22Rv1 (cell line): ENCODE results near the gene EYS.

Experiments
- H3K27ac ChIP-seq: fragments of 450-650 bp; 2 replicates; pipeline ENCODE4 v1.5.1; 2017
- ZFX ChIP-seq: fragments of 450-650 bp; IDR thresholded peaks from 2 replicates; pipeline ENCODE4 v1.6.1; 2017; ENCODE audit warnings: antibody characterized with exemption, borderline replicate concordance
- TF ChIP-seq, protein P1 (sequence below): fragments of 450-650 bp; IDR thresholded peaks from 2 replicates; pipeline ENCODE4 v1.5.1; 2017; ENCODE audit warnings: mild to moderate bottlenecking

Gene EYS

DNA sequence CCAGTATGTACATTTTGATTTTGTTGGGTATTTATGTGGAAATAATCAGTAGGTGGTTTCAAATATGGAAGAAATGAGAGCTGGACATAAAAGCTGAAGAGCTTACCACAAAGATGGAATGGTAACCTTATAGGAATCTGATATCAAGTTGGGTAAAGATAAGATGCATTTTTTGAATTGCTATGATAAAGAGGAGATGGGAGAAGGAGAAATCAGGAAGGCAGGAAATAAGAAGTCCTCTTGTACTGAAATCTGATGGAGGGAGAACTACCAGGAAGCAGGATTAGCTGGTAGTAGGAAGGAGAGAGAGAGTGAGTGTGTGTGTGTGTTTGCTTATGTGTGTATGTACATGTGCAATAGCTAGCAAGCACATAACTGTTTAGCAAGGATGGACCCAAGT, 1603.0 kb downstream of the EYS start:
- no peak for TF ChIP-seq ZFX
- TF ChIP-seq, protein P1, sequence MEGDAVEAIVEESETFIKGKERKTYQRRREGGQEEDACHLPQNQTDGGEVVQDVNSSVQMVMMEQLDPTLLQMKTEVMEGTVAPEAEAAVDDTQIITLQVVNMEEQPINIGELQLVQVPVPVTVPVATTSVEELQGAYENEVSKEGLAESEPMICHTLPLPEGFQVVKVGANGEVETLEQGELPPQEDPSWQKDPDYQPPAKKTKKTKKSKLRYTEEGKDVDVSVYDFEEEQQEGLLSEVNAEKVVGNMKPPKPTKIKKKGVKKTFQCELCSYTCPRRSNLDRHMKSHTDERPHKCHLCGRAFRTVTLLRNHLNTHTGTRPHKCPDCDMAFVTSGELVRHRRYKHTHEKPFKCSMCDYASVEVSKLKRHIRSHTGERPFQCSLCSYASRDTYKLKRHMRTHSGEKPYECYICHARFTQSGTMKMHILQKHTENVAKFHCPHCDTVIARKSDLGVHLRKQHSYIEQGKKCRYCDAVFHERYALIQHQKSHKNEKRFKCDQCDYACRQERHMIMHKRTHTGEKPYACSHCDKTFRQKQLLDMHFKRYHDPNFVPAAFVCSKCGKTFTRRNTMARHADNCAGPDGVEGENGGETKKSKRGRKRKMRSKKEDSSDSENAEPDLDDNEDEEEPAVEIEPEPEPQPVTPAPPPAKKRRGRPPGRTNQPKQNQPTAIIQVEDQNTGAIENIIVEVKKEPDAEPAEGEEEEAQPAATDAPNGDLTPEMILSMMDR = no peak
- no peak overlapping the region for H3K27ac ChIP-seq

- no peak for TF ChIP-seq ZFX
- TF ChIP-seq, protein P1 = no peak
- no peak overlapping the region for H3K27ac ChIP-seq
Observed at GRCh38 chr6:64103480-64103879, 1603.5 kb downstream of the EYS start.

DNA sequence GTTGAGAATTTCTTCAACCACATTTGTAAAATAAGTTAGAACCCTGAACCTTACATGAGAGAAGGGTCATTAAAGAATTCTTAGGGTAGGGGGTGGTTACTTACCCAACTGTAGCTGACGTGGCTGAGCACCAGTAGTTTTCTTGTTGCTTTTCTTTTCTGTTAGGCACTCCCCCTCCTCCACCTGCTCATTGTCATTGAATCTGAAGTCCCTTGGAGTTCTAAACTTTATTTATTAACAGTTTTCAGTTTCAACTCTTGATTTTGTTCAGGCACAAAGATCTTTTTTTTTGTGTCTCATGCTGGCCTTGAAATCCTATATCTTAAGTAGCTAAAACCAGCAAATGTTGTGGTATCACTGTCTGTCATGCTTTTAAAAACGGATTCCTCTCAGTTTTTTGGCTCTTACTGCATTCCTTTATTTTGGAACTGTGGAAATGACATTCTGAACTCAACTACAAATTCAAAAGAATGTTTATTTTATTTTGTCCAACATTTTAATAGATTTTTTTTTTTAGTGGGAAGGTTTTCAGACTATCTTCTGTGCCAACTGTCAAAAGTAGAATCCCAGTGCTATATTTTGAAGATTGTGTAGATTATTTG, 1606.2 kb downstream of the EYS start:
- no peak for TF ChIP-seq ZFX
- TF ChIP-seq, protein P1 = no peak
- H3K27ac ChIP-seq = no peak overlapping the region

GRCh38 chr6:64090352-64090751, 1616.7 kb downstream of the EYS start:
- no peak overlapping the region for H3K27ac ChIP-seq
- TF ChIP-seq, protein P1 = no peak
- no peak for TF ChIP-seq ZFX

- no peak overlapping the region for H3K27ac ChIP-seq
- TF ChIP-seq, protein P1 = no peak
- no peak for TF ChIP-seq ZFX
Observed at GRCh38 chr6:64085126-64085525, 1621.9 kb downstream of the EYS start.

DNA sequence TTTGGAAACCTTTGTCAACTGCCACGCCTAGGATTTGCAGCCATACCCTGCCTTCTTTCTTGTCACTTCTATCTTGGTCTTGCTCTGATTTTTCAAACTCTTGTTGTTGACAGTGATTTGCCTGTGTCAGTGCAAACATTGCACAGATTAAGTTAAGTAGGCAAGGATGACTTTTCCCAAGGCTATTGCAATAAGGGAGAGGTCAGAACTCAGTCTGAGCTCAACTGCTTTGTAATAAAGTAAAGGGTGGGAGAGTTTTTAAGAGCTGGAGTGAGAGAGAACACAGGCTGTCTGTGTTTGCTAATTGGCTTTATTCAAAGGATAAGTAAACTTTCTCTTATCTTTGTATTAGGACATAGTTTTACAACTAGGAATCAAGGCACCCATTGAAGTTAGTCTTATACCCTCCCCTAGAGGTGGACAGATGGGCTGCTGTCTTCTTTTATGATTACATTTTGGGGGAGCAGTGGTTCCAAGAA, 1622.8 kb downstream of the EYS start:
- TF ChIP-seq, protein P1 = peak; percentile 29; the same call in 1 of the 2 replicates
- TF ChIP-seq ZFX = no peak
- no peak overlapping the region for H3K27ac ChIP-seq

DNA sequence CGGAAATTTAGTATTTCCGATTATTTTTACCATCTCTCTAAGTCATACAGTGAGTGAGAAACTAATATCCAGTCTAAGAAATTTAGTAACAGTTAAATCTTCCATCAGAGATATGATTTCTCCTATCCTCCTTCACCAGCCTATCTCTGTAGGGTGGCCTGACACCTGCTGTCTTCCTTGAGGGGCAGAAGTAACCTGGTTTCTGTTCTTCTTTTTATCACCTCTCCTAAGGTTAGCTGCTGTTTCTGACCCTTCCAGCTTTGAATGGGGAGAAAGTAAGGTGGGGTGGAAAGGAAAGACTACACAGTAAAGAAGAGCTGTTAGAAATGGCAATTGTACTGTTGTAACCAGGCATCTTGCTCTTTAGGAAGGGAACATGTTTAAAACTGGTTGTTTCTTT, 1623.8 kb downstream of the EYS start:
- TF ChIP-seq, protein P1 = no peak
- TF ChIP-seq ZFX = no peak
- no peak overlapping the region for H3K27ac ChIP-seq
